NT2/D1 (cell line): ENCODE measurements around the gene TUBB6.

Experiments used
- SUZ12 ChIP-seq: IDR thresholded peaks from 2 replicates; pipeline ENCODE4 v1.6.1; 2011; ENCODE audit not compliant: insufficient read length, insufficient read depth; ENCODE audit errors: extremely low read depth
- YY1 ChIP-seq: IDR thresholded peaks from 2 replicates; pipeline ENCODE4 v1.6.1; 2011; ENCODE audit not compliant: insufficient read length, insufficient read depth

- TF ChIP-seq YY1 (no peak), SUZ12 (no peak)
Observed at GRCh38 chr18:12258719-12259705, 49.0 kb upstream of the TUBB6 start.
